Stimulated activated CD4-positive, alpha-beta T cell treated with anti-CD3 and anti-CD28 coated beads, Interleukin-2, amount 100 ng/mL, for 48 hours (primary cell): ENCODE measurements around the gene SPATA31A6.
"Not testable (repeated sequence)": the region's sequence is repeated elsewhere in the genome, so short reads cannot be mapped to it uniquely, and the experiment has no call there.

Experiments
- DNase-seq, 2 donors: peaks; one replicate each; pipeline ENCODE4 v3.0.0-alpha.2; 2020

SPATA31A6 gene

GRCh38 chr9:42183359-42183758 lies at the start of gene SPATA31A6:
TSS of gene SPATA31A6 (plus strand) at chr9:42183659. CDS start at chr9:42183688, 29 bp downstream.
- not testable (repeated sequence) for DNase-seq

GRCh38 chr9:42160299-42160698 lies 23.2 kb upstream of the SPATA31A6 start:
- not testable (repeated sequence) for DNase-seq

- DNase-seq, result not testable (repeated sequence)
These were observed 36.4 kb downstream of the SPATA31A6 start for GRCh38 chr9:42219861-42220260.

DNA sequence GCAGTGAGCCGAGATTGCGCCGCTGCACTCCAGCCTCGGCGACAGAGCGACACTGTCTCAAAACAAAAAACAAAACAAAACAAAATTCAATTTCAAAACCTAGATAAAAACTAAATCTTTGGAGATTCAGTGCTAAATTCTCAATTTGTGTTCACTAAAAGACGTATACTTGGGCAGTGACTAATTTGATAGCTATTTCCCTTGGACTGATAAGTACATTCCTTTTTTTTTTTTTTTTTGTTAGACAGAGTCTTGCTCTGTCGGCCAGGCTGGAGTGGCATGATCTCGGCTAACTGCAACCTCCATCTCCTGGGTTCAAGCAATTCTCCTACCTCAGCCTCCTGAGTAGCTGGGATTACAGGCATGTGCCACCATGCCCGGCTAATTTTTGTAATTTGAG lies 39.8 kb downstream of the SPATA31A6 start:
- not testable (repeated sequence) for DNase-seq

DNA sequence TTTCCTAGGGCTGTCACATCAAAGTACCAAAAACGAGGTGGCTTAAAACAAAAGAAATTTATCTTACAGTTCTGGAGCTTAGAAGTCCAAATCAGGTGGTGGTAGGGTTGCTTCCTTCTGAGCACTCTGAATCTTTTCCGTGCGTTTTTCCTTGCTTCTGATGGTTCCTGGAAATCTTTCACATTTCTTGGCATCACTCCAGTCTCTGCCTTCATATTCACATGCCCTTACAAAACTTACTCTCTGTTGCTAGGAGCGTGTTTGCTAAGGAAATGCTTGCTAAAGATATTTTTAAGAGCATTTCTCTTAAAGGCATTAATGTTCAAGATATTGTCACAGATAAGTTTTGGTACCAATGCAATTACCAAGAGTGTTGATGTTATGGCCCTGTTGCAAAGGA lies 49.6 kb downstream of the SPATA31A6 start:
- DNase-seq, result not testable (repeated sequence)

DNA sequence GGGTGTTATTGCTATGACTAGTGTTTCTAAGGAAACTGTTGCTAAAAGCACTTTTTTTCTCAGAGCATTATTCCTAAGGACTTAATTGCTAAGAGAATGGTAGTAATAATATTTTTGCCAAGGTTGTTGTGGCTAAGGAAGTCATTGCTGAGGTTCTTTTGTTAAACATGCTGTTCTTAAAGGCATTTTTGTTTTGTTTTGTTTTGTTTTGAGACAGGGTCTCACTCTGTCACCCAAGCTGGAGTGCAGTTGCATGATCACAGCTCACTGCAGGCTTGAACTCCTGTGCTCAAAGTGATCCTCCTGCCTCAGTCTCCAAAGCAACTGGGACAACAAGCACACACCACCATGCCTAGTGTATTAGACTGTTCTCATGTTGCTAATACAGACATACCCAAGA lies 51.2 kb downstream of the SPATA31A6 start:
- DNase-seq, result not testable (repeated sequence)

DNA sequence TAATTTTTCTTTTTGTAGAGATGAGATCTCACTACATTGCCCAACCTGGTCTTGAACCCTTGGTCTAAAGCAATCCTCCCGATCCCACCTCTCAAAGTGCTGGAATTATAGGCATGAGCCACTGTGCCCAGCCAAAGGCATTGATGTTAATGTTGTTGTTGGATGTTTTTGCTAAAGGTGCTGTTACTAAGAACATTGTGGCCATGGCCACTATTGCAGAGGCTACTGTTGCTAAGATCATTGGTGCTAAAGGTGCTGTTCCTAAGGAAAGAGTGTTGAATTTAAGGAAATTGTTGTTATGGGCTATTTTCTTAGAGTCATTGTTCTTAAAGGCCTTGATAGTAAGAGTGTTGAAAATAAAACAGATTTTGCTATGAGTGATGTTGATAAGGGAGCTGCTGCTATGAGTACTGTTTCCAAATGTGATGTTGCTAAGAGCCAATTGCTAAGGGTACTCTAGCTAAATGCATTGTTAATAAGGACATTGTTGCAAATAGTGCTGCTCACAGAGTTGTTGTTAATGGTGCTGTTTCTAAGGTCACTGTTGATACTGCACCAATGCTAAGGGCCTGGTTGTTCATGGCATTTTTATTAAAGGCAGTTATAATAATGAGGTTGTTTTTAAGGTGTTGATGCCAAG lies 52.0 kb downstream of the SPATA31A6 start:
- DNase-seq, result not testable (repeated sequence)

- not testable (repeated sequence) for DNase-seq
These were observed 52.6 kb downstream of the SPATA31A6 start for GRCh38 chr9:42236097-42236496.

GRCh38 chr9:42237381-42237780 lies 53.9 kb downstream of the SPATA31A6 start:
- DNase-seq, result not testable (repeated sequence)

DNA sequence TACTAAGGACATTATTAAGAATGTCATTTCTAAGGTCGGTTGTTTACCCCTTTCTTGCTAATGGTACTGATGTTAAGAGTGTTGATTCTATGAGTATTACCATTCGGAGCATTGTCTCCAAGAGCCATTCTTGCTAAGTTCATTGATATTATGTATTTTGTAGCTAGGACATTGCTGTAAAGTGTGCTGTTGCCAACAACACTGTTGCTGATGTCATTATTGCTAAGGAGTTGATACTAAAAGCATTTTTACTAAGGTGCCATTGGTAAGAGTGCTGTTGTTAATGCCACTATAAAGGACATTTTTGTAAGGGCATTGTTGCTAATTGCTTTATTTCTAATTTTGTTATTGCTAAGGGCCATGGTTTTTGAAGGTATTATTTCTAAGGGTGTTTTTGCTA lies 55.4 kb downstream of the SPATA31A6 start:
- not testable (repeated sequence) for DNase-seq
